B cell (primary cell): ENCODE measurements around the gene C2orf42. TPM values are rescaled to one million over a fixed set of nuclear protein-coding genes. Genes with fewer than 3 reads are reported as not detected.
"Not testable (repeated sequence)": the region's sequence is repeated elsewhere in the genome, so short reads cannot be mapped to it uniquely, and the experiment has no call there.

Experiments
- ATAC-seq: fragments of 200-7000 bp; cut with Tn5 transposase; one replicate; pipeline ENCODE4 v1.10.0; 2021; ENCODE audit warnings: low read depth, mild to moderate bottlenecking, moderate number of reproducible peaks, moderate library complexity
- CTCF ChIA-PET: fragments of 350-600 bp; sonication (Branson Sonifier 250); formaldehyde crosslinking; loops from one replicate; lab custom pipeline; 2021; ENCODE audit warnings: antibody characterized with exemption, inconsistent platforms; lab: Charles Lee
- POLR2A ChIA-PET: fragments of 350-600 bp; sonication (Branson Sonifier 250); formaldehyde crosslinking; loops from one replicate; lab custom pipeline; 2021; ENCODE audit warnings: antibody characterized with exemption; lab: Charles Lee
- DNase-seq: peaks from one replicate; pipeline ENCODE4 v3.0.0; 2013
- H2AFZ ChIP-seq: 2 replicates; pipeline ENCODE4 v1.6.1; 2012; ENCODE audit warnings: mild to moderate bottlenecking, low read depth, low read length; ENCODE audit not compliant: insufficient read depth, poor library complexity, severe bottlenecking
- H3K27ac ChIP-seq, 2 donors: 1 replicate in 1 of 2; 2 replicates in 1 of 2; pipeline ENCODE4 v1.5.1; 2012 to 2013; ENCODE audit warnings: low read length in 2 of 2, mild to moderate bottlenecking in 2 of 2, moderate library complexity in 1 of 2
- H3K27me3 ChIP-seq, 4 experiments: fragments of 200-600 bp in 1 of 4; sonication (generic) in 1 of 4; replicated peaks in 1 of 4; 1 replicate in 2 of 4; 2 replicates in 2 of 4; pipeline versions ENCODE4 v1.6.1 to v1.7.0; 2013 to 2016; ENCODE audit warnings: low read length in 3 of 4, mild to moderate bottlenecking in 2 of 4, mixed read lengths in 1 of 4, moderate library complexity in 1 of 4; ENCODE audit not compliant: insufficient read depth in 4 of 4, control insufficient read depth in 3 of 4; ENCODE audit errors: control extremely low read depth in 1 of 4
- H3K36me3 ChIP-seq, 2 experiments: replicated peaks in 1 of 2; 1 replicate in 1 of 2; 2 replicates in 1 of 2; pipeline versions ENCODE4 v1.6.1 to v1.7.1; 2013; ENCODE audit warnings: low read length in 1 of 2; ENCODE audit not compliant: insufficient read depth in 2 of 2, control insufficient read depth in 1 of 2; ENCODE audit errors: control extremely low read depth in 1 of 2, extremely low read depth in 1 of 2
- H3K4me1 ChIP-seq, 2 donors: fragments of 200-600 bp in 1 of 2; sonication (generic) in 1 of 2; 1 replicate in 1 of 2; 2 replicates in 1 of 2; pipeline versions ENCODE4 v1.5.1 to v1.6.1; 2013 to 2017; ENCODE audit warnings: low read length in 2 of 2; ENCODE audit not compliant: control insufficient read depth in 2 of 2, insufficient read depth in 2 of 2
- H3K4me2 ChIP-seq: replicated peaks from 2 replicates; pipeline ENCODE3; 2012; ENCODE audit warnings: mild to moderate bottlenecking, low read depth, low read length; ENCODE audit not compliant: poor library complexity, severe bottlenecking
- H3K4me3 ChIP-seq, 5 experiments: fragments of 200-600 bp in 1 of 5; sonication (generic) in 1 of 5; 1 replicate in 3 of 5; 2 replicates in 2 of 5; pipeline versions ENCODE4 v1.5.1 to v1.7.0; 2011 to 2016; ENCODE audit warnings: low read length in 4 of 5, mild to moderate bottlenecking in 4 of 5, low read depth in 2 of 5, control low read depth in 1 of 5, moderate library complexity in 1 of 5; ENCODE audit not compliant: insufficient read depth in 1 of 5; ENCODE audit errors: control extremely low read depth in 1 of 5, extremely low read depth in 1 of 5
- H3K79me2 ChIP-seq: fragments of 200-600 bp; sonication (generic); one replicate; pipeline ENCODE4 v1.6.0; 2016; ENCODE audit warnings: low read length; ENCODE audit not compliant: control insufficient read depth, insufficient read depth
- H3K9ac ChIP-seq: fragments of 200-600 bp; sonication (generic); 2 replicates; pipeline ENCODE4 v1.6.1; 2017; ENCODE audit warnings: mild to moderate bottlenecking, low read length, moderate library complexity
- H3K9me3 ChIP-seq, 3 donors: one replicate each; pipeline versions ENCODE4 v1.6.1 to v1.7.1; 2013; ENCODE audit warnings: low read length in 2 of 3; ENCODE audit not compliant: control insufficient read depth in 2 of 3, insufficient read depth in 1 of 3; ENCODE audit errors: control extremely low read depth in 1 of 3
- H4K20me1 ChIP-seq: 2 replicates; pipeline ENCODE4 v1.6.0; 2012; ENCODE audit warnings: mild to moderate bottlenecking, low read length; ENCODE audit not compliant: insufficient read depth, control insufficient read depth, poor library complexity, severe bottlenecking
- H3K27ac Mint-ChIP-seq: one replicate; pipeline ENCODE4 v1.8.0; 2021; ENCODE audit warnings: mixed read lengths
- H3K27me3 Mint-ChIP-seq: one replicate; pipeline ENCODE4 v1.8.0; 2021; ENCODE audit warnings: mixed read lengths
- H3K4me1 Mint-ChIP-seq: one replicate; pipeline ENCODE4 v1.8.0; 2021; ENCODE audit warnings: mixed read lengths
- H3K4me3 Mint-ChIP-seq: one replicate; pipeline ENCODE4 v1.8.0; 2021; ENCODE audit warnings: mixed read lengths
- H3K9me3 Mint-ChIP-seq: one replicate; pipeline ENCODE4 v1.8.0; 2022; ENCODE audit warnings: mixed read lengths; ENCODE audit not compliant: insufficient read depth
- CTCF ChIP-seq: fragments of 200-600 bp; IDR thresholded peaks from one replicate; pipeline ENCODE4 v1.8.0; 2022; ENCODE audit warnings: antibody characterized with exemption, mild to moderate bottlenecking
- EZH2 ChIP-seq: IDR thresholded peaks from 2 replicates; pipeline ENCODE4 v1.6.1; 2012; ENCODE audit warnings: borderline replicate concordance, low read depth, mild to moderate bottlenecking, moderate library complexity, low read length; ENCODE audit not compliant: insufficient read depth, poor library complexity, severe bottlenecking
- WGBS: methylation state at CpG from one replicate; pipeline ENCODE4 v1.1.5; 2013; ENCODE audit warnings: missing lambda C conversion rate; ENCODE audit not compliant: insufficient coverage; 5-methylcytosine and 5-hydroxymethylcytosine counted together
- intact Hi-C: fragments of 100-400 bp; cut with micrococcal nuclease; formaldehyde crosslinking; loops from one replicate; pipeline ENCODE4 v1.10.0; 2022
- polyA plus RNA-seq: library from polyadenylated mRNA; depleted of rRNA; stranded (reverse); fragments of >200 nt; gene quantifications from 2 replicates; pipeline ENCODE4 v1.2.3, GENCODE V29; 2012
- total RNA-seq, 2 donors: library from RNA; stranded (reverse); fragments of 120-200 nt in 1 of 2; gene quantifications; 1 replicate in 1 of 2; 2 replicates in 1 of 2; pipeline versions ENCODE4 v1.2.3 to v1.2.4, GENCODE V29; 2013 to 2022

Gene C2orf42
- total and polyA plus RNA-seq, 2 donors (not counting 1 experiment from before 2014, with no cell fraction given), result 13.0 to 42.9 TPM

- H3K27ac Mint-ChIP-seq, result peak overlapping the region; percentile 50
- ChIA-PET POLR2A (interaction anchor here (0.7 to 5.9 kb wide), 3 partner anchors 21 to 30 kb away, joined by 4 to 55 read pairs (median 28); partner anchors contain the start of gene PCBP1), CTCF (no interaction called here)
- Histone ChIP-seq H3K27ac (no peak overlapping the region), H3K9ac (no peak overlapping the region), H3K4me1 (peaks cover 28 to 47% of the 10 kb centered on the region in 2 donors), H2AFZ (no peak overlapping the region), H3K27me3 (no peaks in the 10 kb centered on the region), H3K79me2 (no peaks in the 10 kb centered on the region), H4K20me1 (no peaks in the 10 kb centered on the region), H3K36me3 (no peaks in the 10 kb centered on the region), H3K4me3 (no peak overlapping the region), H3K4me2 (no peak overlapping the region), H3K9me3 (no peaks in the 10 kb centered on the region)
- DNase-seq (no peak), ATAC-seq (no peak)
- H3K4me1 Mint-ChIP-seq, result peaks cover 43% of the 10 kb centered on the region
- intact Hi-C loops, result no loop called here
- no peaks in the 10 kb centered on the region for H3K27me3 Mint-ChIP-seq
- no peak overlapping the region for H3K4me3 Mint-ChIP-seq
- TF ChIP-seq CTCF (no peak), EZH2 (no peak)
- 97% methylated on average over 3 of the region's 7 CpGs for WGBS
- H3K9me3 Mint-ChIP-seq, result no peaks in the 10 kb centered on the region
Observed at GRCh38 chr2:70111752-70112591, 78.8 kb downstream of the C2orf42 start.

DNA sequence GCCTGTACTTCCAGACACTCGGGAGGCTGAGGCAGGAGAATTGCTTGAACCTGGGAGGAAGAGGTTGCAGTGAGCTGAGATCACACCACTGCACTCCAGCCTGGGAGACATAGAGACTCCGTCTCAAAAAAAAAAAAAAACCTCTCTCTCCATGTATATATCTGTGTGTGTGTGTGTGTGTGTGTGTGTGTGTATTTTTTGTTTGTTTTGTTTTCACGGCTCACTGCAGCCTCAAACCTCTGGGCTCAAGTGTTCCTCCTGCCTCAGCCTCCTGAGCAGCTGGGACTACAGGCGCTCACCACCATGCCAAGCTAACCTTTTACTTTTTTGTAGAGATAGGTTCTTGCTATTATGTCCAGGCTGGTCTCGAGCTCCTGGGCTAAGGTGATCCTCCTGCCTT lies 80.4 kb downstream of the C2orf42 start:
- H2AFZ ChIP-seq, H3K27ac ChIP-seq, H4K20me1 ChIP-seq, H3K4me3 ChIP-seq, ATAC-seq, H3K9ac ChIP-seq, H3K27me3 ChIP-seq, H3K4me2 ChIP-seq, H3K36me3 ChIP-seq, H3K27me3 Mint-ChIP-seq, H3K9me3 ChIP-seq, intact Hi-C loops, DNase-seq, H3K27ac Mint-ChIP-seq, H3K79me2 ChIP-seq, H3K4me3 Mint-ChIP-seq, H3K9me3 Mint-ChIP-seq: not testable (repeated sequence)
- peaks cover 19 to 33% of the 10 kb centered on the region in 2 donors for H3K4me1 ChIP-seq
- POLR2A ChIA-PET, result interaction anchor here (0.6 to 5.9 kb wide), 5 partner anchors 13 to 27 kb away, joined by 7 to 95 read pairs (median 28); partner anchors contain the start of gene PCBP1
- peaks cover 29% of the 10 kb centered on the region for H3K4me1 Mint-ChIP-seq
- CTCF ChIA-PET, result interaction anchor here (0.8 to 1.0 kb wide), 2 partner anchors 23 to 26 kb away, joined by 3 to 4 read pairs; no protein-coding TSS in a partner anchor
- no CpG with 5 or more reads among the region's 5 CpGs for WGBS

DNA sequence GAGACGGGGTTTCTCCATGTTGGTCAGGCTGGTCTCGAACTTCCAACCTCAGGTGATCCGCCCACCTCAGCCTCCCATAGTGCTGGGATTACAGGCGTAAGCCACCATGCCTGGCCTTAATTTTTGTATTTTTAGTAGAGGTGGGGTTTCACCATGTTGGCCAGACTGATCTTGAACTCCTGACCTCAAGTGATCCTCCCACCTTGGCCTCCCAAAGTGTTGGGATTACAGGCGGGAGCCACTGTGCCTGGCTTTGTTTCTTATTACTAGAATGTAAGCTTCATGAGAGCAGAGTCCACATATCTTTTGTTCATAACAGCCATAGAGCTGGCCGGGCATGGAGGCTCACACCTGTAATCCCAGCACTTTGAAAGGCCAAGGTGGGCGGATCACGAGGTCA lies 84.7 kb downstream of the C2orf42 start:
- H3K4me3 ChIP-seq, H4K20me1 ChIP-seq, H3K9ac ChIP-seq, H3K4me2 ChIP-seq, intact Hi-C loops, DNase-seq, H3K27me3 ChIP-seq, H3K27me3 Mint-ChIP-seq, H3K27ac ChIP-seq, H3K79me2 ChIP-seq, H3K4me3 Mint-ChIP-seq, ATAC-seq, H2AFZ ChIP-seq, H3K9me3 Mint-ChIP-seq, H3K9me3 ChIP-seq, H3K36me3 ChIP-seq: not testable (repeated sequence)
- CTCF ChIA-PET, result interaction anchor here (1.2 to 4.0 kb wide), 2 partner anchors 12 to 16 kb away, joined by 4 to 22 read pairs; no protein-coding TSS in a partner anchor
- Mint-ChIP-seq H3K4me1 (peaks cover 54% of the 10 kb centered on the region), H3K27ac (peak overlapping the region; percentile 72)
- POLR2A ChIA-PET, result interaction anchor here (0.8 to 5.9 kb wide), 3 partner anchors 12 to 27 kb away, joined by 8 to 35 read pairs (median 28); no protein-coding TSS in a partner anchor
- 95% methylated on average over 3 of the region's 8 CpGs for WGBS
- peaks cover 38 to 52% of the 10 kb centered on the region in 2 donors for H3K4me1 ChIP-seq
